Large intestine (tissue), 12 donors: Measurements from ENCODE around the gene DDB1. TPM values are rescaled to one million over a fixed set of nuclear protein-coding genes. Genes with fewer than 3 reads are reported as not detected.

Experiments
- DNase-seq, 2 donors: peaks; one replicate each; pipeline versions ENCODE4 v3.0.0 to v3.0.0-alpha.2; 2013
- H3K27ac ChIP-seq: one replicate; pipeline ENCODE4 v1.5.1; 2013; ENCODE audit warnings: low read length
- H3K27me3 ChIP-seq: 2 replicates; pipeline ENCODE4 v1.6.1; 2013; ENCODE audit warnings: low read length; ENCODE audit not compliant: control insufficient read depth, insufficient read depth
- H3K36me3 ChIP-seq: 2 replicates; pipeline ENCODE4 v1.6.1; 2013; ENCODE audit warnings: low read length; ENCODE audit not compliant: control insufficient read depth, insufficient read depth
- H3K4me1 ChIP-seq: one replicate; pipeline ENCODE4 v1.6.1; 2013; ENCODE audit warnings: low read length; ENCODE audit not compliant: control insufficient read depth, insufficient read depth
- H3K4me3 ChIP-seq: one replicate; pipeline ENCODE4 v1.5.1; 2013; ENCODE audit warnings: low read length
- H3K9me3 ChIP-seq: one replicate; pipeline ENCODE4 v1.6.1; 2013; ENCODE audit warnings: mild to moderate bottlenecking, low read depth, low read length, moderate library complexity; ENCODE audit not compliant: control insufficient read depth
- WGBS: methylation state at CpG from one replicate; pipeline ENCODE4 v1.1.5; 2013; ENCODE audit warnings: low lambda C conversion rate; ENCODE audit not compliant: insufficient coverage; 5-methylcytosine and 5-hydroxymethylcytosine counted together
- long read RNA-seq, 11 donors: transcript quantifications; one replicate each; lab custom pipeline, GENCODE V29; 2026
- polyA plus RNA-seq: library from polyadenylated mRNA; unstranded; fragments of 120-200 nt; gene quantifications from one replicate; pipeline ENCODE4 v1.2.1, GENCODE V29; 2013

DDB1 gene
- polyA plus RNA-seq: 157 TPM
- long read RNA-seq, donor 1, full-length matches to known transcripts: 14 of 20 reads
- long read RNA-seq, donor 1, partial matches to known transcripts: 6 of 20 reads
- long read RNA-seq, donor 1, other reads (novel, unspliced or antisense): 0 of 20 reads
- long read RNA-seq, donor 2, full-length matches to known transcripts: 21 of 257 reads
- long read RNA-seq, donor 2, partial matches to known transcripts: 236 of 257 reads
- long read RNA-seq, donor 2, other reads (novel, unspliced or antisense): 0 of 257 reads
- long read RNA-seq, donor 3: 0 reads
- long read RNA-seq, donor 4: 0 reads
- long read RNA-seq, donor 5, full-length matches to known transcripts: 14 of 33 reads
- long read RNA-seq, donor 5, partial matches to known transcripts: 19 of 33 reads
- long read RNA-seq, donor 5, other reads (novel, unspliced or antisense): 0 of 33 reads
- long read RNA-seq, donor 6, full-length matches to known transcripts: 14 of 119 reads
- long read RNA-seq, donor 6, partial matches to known transcripts: 105 of 119 reads
- long read RNA-seq, donor 6, other reads (novel, unspliced or antisense): 0 of 119 reads
- long read RNA-seq, donor 7, partial matches to known transcripts: 6 of 10 reads
- long read RNA-seq, donor 7, other reads (novel, unspliced or antisense): 0 of 10 reads
- long read RNA-seq, donor 8, full-length matches to known transcripts: 25 of 126 reads
- long read RNA-seq, donor 8, partial matches to known transcripts: 101 of 126 reads
- long read RNA-seq, donor 8, other reads (novel, unspliced or antisense): 0 of 126 reads
- long read RNA-seq, donor 9, full-length matches to known transcripts: 16 of 53 reads
- long read RNA-seq, donor 9, partial matches to known transcripts: 37 of 53 reads
- long read RNA-seq, donor 9, other reads (novel, unspliced or antisense): 0 of 53 reads
- long read RNA-seq, donor 10, full-length matches to known transcripts: 23 of 35 reads
- long read RNA-seq, donor 10, partial matches to known transcripts: 12 of 35 reads
- long read RNA-seq, donor 10, other reads (novel, unspliced or antisense): 0 of 35 reads
- long read RNA-seq, donor 11, full-length matches to known transcripts: 9 of 85 reads
- long read RNA-seq, donor 11, partial matches to known transcripts: 64 of 85 reads
- long read RNA-seq, donor 11, other reads (novel, unspliced or antisense): 12 of 85 reads

DNA sequence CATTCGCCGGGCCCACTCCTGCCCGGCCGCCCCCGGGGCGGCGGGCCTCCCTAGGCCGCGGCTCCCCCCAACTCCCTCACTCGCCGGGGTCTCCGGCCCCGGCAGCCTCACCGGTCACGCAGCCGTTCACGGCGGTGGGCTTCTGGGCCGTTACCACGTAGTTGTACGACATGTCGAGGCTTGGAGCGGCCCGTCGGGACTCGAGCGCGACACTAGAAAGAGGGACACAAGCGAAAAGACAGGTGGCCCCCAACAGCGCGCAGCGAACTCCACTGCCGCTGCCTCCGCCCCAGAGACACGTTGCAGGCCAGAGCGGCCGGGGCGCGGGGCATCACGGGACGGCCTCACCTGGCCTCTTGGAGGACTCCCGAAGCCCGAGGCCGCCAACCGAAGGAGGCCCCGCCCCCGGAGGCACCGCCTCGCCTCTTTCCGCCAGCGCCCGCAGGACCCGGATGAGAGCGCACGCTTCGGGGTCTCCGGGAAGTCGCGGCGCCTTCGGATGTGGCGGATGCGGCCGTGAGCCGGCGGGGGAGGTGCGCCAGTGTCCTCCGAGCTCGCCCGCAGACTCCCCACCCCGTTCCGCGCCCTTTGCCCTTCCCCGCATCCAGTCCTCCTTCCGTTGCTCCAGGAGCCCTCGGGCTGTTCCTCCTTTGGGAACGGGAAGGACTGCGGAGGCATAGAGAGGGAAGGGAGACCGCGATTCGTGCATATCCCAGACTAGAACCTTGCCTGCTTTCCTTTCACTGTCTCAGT is at the start of gene DDB1, which contains the start of gene TKFC:
TSS of gene DDB1 (minus strand) at position 309 of the 753 bp plus-strand sequence. CDS start at position 172, 137 bp downstream.
TSS of gene TKFC (plus strand) at position 432 of the 753 bp plus-strand sequence. CDS start 1,501 bp downstream, outside the sequence.
- H3K4me3 ChIP-seq: peak within 1 kb of the TSS; percentile 92
- peak within 1 kb of the TSS; percentile 96 for H3K27ac ChIP-seq
- DNase-seq: peak; percentile 94 to 97
- H3K4me1 ChIP-seq: peaks cover 38% of the 10 kb centered on the region
- peaks cover 2% of the 10 kb centered on the region for H3K9me3 ChIP-seq
- H3K36me3 ChIP-seq: peaks cover 30% of the 10 kb centered on the region
- no peaks in the 10 kb centered on the region for H3K27me3 ChIP-seq
- WGBS: no CpG with 5 or more reads among the region's 81 CpGs

- H3K27me3 ChIP-seq: no peaks in the 10 kb centered on the region
- no peaks in the 10 kb centered on the region for H3K4me1 ChIP-seq
- no peak overlapping the region for H3K27ac ChIP-seq
- H3K9me3 ChIP-seq: no peaks in the 10 kb centered on the region
- H3K36me3 ChIP-seq: no peaks in the 10 kb centered on the region
- WGBS: 38% methylated on average over 3 of the region's 9 CpGs
- no peak overlapping the region for H3K4me3 ChIP-seq
- DNase-seq: peak in 1 of 2 donors; percentile 55
Observed at GRCh38 chr11:61380884-61381283, 48.0 kb upstream of the DDB1 start.

GRCh38 chr11:61378713-61379313 is 45.9 kb upstream of the DDB1 start:
- Histone ChIP-seq H3K27me3 (no peaks in the 10 kb centered on the region), H3K9me3 (no peaks in the 10 kb centered on the region), H3K4me3 (no peak overlapping the region), H3K4me1 (no peaks in the 10 kb centered on the region), H3K27ac (no peak overlapping the region), H3K36me3 (no peaks in the 10 kb centered on the region)
- 100% methylated on average over 1 of the region's 5 CpGs for WGBS
- DNase-seq: no peak

DNA sequence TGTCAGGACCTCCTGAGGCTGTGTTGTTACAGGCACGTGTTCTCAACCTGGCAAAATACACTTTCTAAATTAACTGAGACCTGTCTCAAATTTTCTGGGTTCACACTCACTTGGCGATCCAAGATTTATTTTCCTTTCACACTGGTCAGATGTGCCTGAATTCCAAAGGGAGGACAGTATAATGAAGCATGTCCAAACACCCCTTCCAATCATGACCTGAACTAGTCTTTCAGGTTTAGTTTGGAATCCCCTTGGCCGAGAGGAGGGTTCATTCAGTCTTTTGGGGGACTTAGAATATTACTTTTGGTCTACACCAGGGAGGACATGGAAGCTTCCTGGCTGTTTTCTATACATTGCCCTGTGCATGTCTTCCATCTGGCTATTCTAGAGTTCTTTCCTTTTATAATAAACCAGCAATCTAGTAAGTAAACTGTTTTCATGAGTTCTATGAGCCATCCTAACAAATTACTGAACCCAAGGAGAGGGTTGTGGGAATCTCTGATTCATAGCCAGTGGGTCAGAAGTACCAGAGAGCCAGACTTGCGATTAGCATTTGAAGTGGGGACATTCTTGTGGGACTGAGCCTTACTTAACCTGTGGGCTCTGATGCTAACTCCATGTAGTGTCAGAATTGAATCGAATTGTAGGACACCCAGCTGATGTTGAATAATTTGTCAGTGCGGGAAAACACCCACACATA is 44.7 kb upstream of the DDB1 start:
- no peaks in the 10 kb centered on the region for H3K36me3 ChIP-seq
- H3K4me3 ChIP-seq: no peak overlapping the region
- no peak overlapping the region for H3K27ac ChIP-seq
- no CpG with 5 or more reads among the region's 6 CpGs for WGBS
- no peaks in the 10 kb centered on the region for H3K4me1 ChIP-seq
- no peaks in the 10 kb centered on the region for H3K27me3 ChIP-seq
- no peaks in the 10 kb centered on the region for H3K9me3 ChIP-seq
- no peak for DNase-seq

DNA sequence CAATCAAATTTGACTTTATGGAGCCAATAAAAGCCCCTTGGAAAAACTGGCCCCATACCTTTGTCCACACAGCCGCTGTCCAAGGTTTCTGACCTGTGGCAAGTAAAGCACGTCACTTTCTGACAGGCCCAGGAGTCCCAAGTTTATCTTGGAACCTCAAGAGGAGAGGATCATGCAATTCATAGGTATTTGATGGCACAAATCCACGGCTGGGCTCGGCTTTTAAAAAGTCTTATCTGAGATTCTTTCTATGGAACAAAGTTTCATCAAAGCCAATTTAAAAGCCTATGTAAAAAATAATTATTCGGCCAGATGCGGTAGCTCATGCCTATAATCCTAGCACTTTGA is 42.8 kb upstream of the DDB1 start:
- H3K27me3 ChIP-seq: no peaks in the 10 kb centered on the region
- 100% methylated on average over 1 of the region's 6 CpGs for WGBS
- H3K9me3 ChIP-seq: no peaks in the 10 kb centered on the region
- no peak for DNase-seq
- no peak overlapping the region for H3K27ac ChIP-seq
- H3K36me3 ChIP-seq: peaks cover 3% of the 10 kb centered on the region
- no peak overlapping the region for H3K4me3 ChIP-seq
- H3K4me1 ChIP-seq: no peaks in the 10 kb centered on the region

GRCh38 chr11:61372659-61373420 is 39.9 kb upstream of the DDB1 start:
- H3K36me3 ChIP-seq: peaks cover 27% of the 10 kb centered on the region
- WGBS: no CpG with 5 or more reads among the region's 8 CpGs
- no peak for DNase-seq
- no peak overlapping the region for H3K4me3 ChIP-seq
- H3K27ac ChIP-seq: no peak overlapping the region
- H3K27me3 ChIP-seq: no peaks in the 10 kb centered on the region
- H3K4me1 ChIP-seq: no peaks in the 10 kb centered on the region
- H3K9me3 ChIP-seq: no peaks in the 10 kb centered on the region

DNA sequence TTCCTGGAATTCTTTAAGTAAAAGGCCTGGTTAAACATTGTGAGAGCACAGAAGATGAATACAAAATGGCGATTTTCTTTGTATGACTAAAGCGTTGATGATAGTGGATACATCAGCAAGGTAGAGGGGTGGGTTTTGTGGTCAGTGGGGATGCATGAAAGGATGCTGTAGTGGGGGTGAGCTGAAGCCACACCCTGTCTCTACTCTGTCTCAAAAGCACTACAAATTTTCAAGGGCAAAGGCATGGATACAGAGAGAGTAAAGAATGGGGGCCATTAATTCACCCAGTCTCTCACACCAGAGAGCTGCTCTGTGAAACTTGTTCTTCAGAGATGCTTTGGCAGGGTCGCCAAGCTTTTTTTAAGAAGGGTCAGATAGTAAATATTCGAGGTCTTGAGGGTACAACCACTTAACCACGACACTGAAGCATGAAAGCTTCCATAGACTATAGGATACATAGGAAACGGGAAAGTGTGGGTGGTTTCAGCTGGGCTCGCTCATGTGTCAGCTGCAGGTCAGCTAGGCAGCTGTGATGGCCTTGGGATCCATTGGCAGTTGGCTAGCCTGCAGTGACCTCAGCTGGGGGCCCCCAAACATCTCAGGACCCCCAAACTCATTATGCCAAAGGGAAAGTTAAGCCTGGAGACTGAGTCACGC is 37.6 kb upstream of the DDB1 start:
- Histone ChIP-seq H3K4me1 (no peaks in the 10 kb centered on the region), H3K27me3 (no peaks in the 10 kb centered on the region), H3K9me3 (no peaks in the 10 kb centered on the region), H3K4me3 (no peak overlapping the region), H3K27ac (no peak overlapping the region), H3K36me3 (peaks cover 50% of the 10 kb centered on the region)
- no peak for DNase-seq
- 93% methylated on average over 3 of the region's 8 CpGs for WGBS

DNA sequence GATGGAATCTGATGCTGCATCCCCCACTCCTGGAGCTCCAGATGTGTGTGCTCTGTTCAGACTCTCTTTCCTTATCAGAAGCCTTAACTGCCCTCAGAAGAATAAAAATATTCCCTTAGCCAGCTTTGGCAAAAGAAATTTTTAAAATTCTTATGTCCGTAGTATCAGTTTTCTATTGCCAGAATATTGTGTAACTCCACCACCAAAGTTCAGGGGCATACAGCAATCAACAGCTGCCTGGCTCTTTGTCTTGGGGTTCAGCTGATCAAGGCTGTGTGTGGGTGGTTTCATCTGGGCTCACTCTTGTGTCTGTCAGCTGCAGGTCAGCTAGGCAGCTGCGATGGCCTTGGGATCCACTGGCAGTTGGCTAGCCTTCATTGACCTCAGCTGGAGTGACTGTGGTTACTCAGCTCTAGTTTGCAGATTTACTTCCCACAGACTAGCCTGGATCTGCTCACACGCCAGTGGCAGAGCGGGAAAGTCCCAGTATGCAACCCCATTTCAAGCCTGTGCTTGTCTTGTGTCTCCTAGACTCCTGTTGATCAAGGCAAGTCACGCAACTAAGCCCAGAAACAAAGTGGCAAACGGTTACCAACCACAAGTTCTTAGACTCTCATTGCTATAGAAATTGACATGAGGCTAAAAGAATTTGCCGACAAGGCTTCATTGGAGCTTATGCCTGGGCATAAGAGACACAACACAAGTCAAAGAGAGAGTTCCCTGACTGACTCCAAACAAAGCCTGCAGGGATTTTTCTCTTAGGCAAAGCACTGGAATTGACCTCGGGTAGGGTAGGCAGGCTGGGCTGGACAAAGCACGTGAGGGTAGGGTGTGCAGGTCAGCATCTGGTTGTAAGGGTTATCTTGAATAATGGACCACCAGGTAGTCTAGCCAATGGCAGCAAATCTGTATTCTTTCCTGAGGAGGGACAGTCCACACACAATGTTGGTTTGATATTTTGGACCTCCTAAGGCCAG is 36.8 kb upstream of the DDB1 start:
- no peak overlapping the region for H3K27ac ChIP-seq
- H3K9me3 ChIP-seq: no peaks in the 10 kb centered on the region
- DNase-seq: no peak
- no peaks in the 10 kb centered on the region for H3K27me3 ChIP-seq
- H3K36me3 ChIP-seq: peaks cover 52% of the 10 kb centered on the region
- no peaks in the 10 kb centered on the region for H3K4me1 ChIP-seq
- no CpG with 5 or more reads among the region's 9 CpGs for WGBS
- H3K4me3 ChIP-seq: no peak overlapping the region
